ENCODE data around the gene CELF4.

Gene CELF4

DNA sequence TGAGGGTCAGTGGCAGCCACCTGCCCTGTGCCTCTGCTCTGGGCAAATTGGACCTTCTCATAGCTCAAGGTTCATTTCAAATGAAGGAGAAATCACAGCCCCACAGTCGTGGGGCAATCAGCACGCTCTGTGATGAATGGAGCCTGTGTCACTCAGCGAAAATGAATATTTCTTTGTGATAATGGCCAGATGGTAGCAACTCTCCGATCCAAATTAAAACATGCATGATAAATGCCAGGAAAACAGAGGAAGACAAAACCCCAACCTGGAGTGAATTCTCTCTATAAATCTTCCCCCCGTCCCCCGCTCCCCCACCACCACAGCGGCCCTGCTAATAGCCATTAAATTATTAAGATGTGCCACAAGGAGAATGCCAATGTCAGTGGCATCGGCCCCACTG lies 258.4 kb downstream of the CELF4 start:
- DNase-seq: no peak

DNA sequence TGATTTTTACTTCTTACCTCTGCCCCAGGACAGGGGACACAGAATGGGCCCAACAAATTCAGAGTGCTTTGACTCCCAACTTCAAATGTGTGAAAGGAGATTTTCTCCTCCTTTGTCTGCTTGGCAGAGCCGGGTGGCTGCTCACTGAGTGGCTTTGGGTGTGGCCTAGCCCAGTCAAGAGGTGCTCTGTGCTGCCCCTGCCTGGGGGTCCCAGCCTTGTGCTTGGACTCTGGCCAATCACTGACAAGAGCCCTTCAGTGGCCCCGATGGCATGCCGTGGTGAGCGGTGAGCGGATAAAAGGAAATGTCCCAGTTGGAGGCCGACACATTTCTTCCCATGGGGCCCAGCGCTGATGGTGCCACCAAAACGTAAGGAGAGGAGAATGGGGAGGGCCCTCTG lies 259.2 kb downstream of the CELF4 start:
- no peak for DNase-seq

GRCh38 chr18:37305066-37305465 lies 260.5 kb downstream of the CELF4 start:
- DNase-seq: no peak

DNA sequence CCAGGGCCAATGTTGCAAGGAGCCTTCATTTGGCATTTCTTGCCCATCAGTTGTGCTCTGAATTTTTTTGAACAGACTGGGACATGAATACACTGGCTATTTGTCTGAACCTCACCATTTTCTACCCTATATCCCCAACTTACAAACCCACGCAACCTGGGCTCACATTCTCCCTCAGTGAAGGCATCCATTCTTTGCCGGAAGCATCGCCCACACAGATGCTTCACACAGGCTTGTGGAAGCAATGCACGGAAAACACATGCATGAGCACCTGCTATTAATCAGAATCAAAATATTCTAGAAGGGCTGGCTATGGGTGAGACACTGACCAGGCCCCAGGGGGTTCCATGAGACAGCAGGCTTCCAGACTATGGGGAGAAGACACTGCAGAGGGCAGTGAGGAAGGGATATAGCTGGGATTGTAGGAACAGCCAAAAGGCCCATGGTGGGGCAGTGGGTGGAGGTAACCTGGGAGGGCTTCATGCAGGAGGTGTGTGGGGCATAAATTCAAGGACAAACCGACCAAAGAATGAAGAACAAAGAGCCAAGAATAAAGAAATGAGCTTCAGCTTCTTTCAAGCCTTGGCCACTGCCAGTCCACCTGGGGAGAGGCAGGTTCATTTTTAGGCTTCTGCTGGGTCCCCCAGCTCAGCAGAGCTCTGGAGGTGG lies 261.5 kb downstream of the CELF4 start:
- no peak for DNase-seq

DNA sequence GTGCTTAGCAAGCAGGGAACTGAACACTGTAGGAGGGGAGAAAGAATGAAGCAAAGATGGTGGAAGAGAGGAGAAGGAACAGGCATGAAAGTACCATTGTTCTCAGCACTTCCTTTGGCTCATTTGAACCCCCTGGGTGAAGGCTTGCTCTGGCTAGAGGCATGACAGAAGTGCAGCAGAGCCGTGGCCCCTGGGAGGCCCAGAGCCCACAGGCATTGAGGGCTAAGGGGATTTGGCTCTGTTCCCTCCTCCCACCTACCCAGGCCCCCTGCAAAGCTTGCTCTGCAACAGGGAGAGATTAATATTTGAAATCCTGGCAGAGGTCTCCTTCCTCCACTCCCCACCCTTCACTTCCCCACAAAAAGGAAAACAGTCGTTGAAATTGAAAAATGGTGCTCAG lies 262.6 kb downstream of the CELF4 start:
- DNase-seq: no peak

- DNase-seq: no peak
Observed at GRCh38 chr18:37302519-37302918, 263.1 kb downstream of the CELF4 start.

- DNase-seq: no peak
Observed at GRCh38 chr18:37299471-37300304, 265.9 kb downstream of the CELF4 start.

DNA sequence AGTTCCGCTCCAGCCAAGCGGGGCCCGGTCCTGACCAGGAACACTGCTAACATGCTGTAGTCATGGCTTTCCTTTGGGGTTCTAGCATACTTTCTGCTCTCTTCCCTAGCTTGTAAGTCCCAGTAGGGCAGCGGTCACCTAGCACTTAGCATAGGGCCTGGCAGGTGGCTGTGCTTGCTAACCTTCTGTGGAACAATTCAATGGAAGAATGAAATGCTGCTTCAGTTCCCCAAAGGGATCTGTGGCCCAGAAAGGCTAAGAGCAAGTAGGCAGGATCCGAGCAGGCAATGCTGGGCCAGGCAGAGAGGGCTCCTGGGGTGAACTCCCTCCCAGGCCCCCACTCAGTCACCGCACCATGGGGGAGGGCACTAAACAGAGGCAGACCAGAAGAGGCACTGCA lies 266.8 kb downstream of the CELF4 start:
- DNase-seq: no peak

- no peak for DNase-seq
Observed at GRCh38 chr18:37297106-37297505, 268.5 kb downstream of the CELF4 start.

DNA sequence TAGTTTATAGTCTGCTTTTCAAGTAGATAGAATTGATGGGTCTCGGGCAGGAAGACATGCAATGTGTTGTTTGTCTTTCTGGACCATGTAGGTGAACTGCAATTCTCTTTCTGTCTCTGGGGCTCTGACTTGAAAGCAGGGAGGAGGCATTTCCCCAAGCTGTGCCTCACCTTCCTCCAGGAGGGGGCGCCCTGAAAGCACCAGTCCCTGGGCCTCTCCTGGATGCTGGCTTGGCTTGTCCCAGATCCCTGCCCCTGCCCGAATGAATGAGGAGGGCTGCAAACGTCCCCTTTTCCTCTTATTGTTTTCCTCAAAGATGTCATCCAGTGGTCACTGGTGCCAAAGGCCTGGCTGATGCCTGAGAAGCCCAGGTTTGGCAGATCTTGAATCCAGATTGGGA lies 270.6 kb downstream of the CELF4 start:
- no peak for DNase-seq

DNA sequence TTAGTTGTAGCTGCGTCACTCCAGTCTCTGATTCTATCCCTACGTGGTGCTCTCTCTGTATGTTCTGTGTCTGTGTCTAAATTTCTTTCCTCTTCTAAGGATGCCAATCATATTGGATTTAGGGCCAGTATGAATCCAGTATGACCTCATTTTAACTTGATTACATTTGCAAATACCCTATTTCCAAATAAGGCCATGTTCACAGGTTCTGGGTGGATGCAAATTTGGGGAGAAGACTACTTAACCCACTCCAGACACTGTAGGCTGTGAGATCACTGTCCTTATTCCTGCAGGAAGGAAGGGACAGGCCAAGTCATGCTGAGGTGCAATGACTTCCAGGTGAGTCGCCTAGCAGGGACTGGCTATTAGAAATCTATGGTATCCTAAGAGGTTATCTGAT lies 272.2 kb downstream of the CELF4 start:
- DNase-seq: no peak

GRCh38 chr18:37289423-37289822 lies 276.2 kb downstream of the CELF4 start:
- DNase-seq: no peak

DNA sequence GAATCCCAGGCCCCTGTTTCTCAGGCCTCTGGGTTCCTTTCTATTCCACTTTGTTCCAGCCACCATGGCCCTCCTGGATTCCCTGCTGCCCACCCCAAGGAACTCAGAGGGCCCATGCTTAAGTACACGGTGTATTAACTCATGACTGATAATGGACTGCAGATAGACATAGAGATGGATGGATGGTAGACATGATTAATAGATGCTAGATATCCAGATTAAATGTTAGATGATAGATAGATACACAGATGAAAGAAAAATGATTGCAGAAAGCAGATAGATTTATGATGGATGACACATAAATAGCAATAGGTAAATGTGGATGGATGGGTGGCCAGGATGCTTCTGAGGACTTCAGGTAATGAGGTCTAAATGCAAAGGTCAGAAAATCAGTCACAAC lies 278.0 kb downstream of the CELF4 start:
- no peak for DNase-seq

- no peak for DNase-seq
Observed at GRCh38 chr18:37286801-37287200, 278.8 kb downstream of the CELF4 start.

DNA sequence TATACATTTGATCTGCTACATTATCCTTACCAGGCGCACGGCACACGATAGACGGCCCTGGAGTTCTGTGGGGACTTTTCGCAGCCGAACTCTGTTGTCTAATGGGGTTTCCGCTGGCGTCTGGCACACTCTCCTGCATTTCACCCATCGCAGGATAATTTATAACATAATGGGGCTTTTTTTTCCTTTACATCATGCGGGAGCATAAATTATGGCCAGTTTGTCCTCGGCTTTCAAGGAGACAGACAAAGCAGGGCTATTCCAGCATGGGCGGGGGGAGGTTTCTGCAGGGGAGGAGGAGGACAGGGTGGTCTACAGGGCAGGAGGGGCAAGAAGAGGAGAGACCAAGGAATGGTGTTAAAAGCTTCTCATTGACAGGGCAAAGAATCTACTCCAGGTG lies 279.8 kb downstream of the CELF4 start:
- DNase-seq: no peak

GRCh38 chr18:37284260-37284659 lies 281.3 kb downstream of the CELF4 start:
- no peak for DNase-seq

- DNase-seq: no peak
Observed at GRCh38 chr18:37282386-37283037, 283.1 kb downstream of the CELF4 start.

GRCh38 chr18:37280701-37281393 lies 284.8 kb downstream of the CELF4 start:
- DNase-seq: no peak

DNA sequence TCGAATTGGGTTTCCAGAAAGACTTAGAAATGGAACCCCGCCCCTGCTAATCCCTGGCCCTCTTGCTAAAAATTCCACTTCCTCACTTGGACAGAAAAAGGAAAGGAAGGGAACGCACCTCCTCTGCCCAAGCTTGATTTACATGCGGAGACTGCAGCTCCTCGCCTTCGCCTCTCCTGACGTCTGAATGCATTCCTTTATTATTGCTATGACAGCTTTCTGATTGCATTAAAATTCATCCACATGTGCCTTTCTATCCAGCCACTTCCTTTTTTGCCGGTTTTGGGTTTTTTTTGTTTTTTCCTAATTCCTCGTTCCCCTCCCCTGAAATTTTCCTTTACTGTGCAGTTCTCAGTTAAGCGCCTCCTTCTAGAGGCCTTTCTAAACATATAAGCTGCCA lies 287.8 kb downstream of the CELF4 start:
- no peak for DNase-seq

DNA sequence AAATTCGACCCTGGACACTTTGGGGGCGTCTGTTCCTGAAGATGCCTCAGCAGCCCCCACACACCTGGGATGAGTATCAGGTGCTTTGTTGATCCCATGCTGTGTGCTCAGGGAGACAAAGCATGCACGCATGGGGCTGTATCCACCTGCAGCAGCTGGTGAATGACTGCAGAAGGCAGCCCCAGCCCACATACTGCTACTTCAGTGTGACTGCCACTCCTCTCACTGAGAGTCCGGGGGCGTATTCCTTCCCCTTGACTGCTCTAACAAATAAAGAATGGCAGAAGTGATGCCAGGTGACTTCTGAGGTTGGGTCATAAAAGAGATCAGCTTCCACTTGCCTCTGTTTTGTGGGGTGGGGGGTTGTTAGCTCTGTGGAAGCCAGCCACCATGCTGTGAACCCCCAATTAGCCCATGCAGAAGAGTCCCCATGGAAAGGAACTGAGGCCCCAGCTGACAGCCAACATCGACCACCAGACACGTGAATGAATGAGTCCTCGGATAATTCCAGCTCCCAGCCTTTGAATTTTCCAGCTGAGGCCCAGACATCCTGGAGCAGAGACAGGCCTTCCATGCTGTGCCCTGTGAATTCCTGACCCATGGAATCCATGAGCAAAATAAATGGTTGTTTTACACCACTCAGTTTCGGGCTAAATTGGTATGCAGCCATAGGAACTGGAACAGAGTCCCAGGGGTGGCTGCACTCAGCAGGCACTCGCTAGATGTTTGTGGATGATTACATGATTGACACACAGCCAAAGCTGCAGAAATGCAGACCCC lies 289.3 kb downstream of the CELF4 start:
- no peak for DNase-seq

DNA sequence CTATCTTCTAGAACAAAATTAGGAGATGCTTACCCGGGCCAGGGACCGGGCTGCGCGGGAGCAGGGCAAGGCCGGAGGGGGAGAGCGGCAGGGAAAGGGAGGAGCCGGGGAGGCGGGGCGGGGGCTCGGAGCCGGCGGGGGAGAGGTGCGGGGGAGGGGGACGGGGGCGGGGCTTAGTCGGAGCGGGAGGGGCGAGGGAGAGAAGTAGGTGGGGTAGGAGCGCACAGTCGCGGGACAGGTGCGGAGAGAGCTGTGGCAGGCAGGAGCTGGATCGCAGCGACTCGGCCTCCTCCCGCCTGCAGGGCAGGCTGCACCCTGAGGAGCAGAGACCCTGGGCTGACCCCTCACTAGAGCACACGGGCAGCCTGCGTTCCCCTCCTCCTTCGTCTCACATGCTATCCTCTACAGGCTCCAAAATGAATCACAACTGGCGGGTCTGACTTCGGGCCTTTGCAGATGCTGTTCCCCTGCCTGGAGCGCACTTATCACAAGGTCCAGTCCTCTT lies 290.3 kb downstream of the CELF4 start:
- no peak for DNase-seq

Data from T-helper 9 cell (primary cell).